NCI-H2171 treated with DMSO at 0.1 percent for 48 hours (cell line): Measurements from ENCODE around the gene NUDT3.
A peak's percentile ranks its signal among the peaks of the same experiment; 100 is the strongest.
"Not testable (repeated sequence)": the region's sequence is repeated elsewhere in the genome, so short reads cannot be mapped to it uniquely, and the experiment has no call there.

Experiments used
- DNase-seq: peaks from one replicate; lab custom pipeline; 2025; lab: John Stamatoyannopoulos, UW

NUDT3 gene

GRCh38 chr6:34393191-34393965 lies 909 bp upstream of the NUDT3 start:
- DNase-seq = no peak

- DNase-seq = peak; percentile 76
Measured at GRCh38 chr6:34391786-34392496, 528 bp downstream of the NUDT3 start.

GRCh38 chr6:34391473-34391785 lies 1.0 kb downstream of the NUDT3 start:
- DNase-seq = no peak

GRCh38 chr6:34390531-34391472 lies 1.7 kb downstream of the NUDT3 start:
- peak; percentile 70 for DNase-seq

GRCh38 chr6:34389034-34389433 lies 3.4 kb downstream of the NUDT3 start:
- DNase-seq = no peak

GRCh38 chr6:34388421-34388820 lies 4.0 kb downstream of the NUDT3 start:
- no peak for DNase-seq

GRCh38 chr6:34386316-34387137 lies 5.9 kb downstream of the NUDT3 start:
- DNase-seq = no peak

- peak; percentile 26 for DNase-seq
Measured at GRCh38 chr6:34385793-34386195, 6.7 kb downstream of the NUDT3 start.

- DNase-seq = no peak
Measured at GRCh38 chr6:34384321-34385153, 7.9 kb downstream of the NUDT3 start.

- DNase-seq = no peak
Measured at GRCh38 chr6:34383656-34384320, 8.7 kb downstream of the NUDT3 start.

- no peak for DNase-seq
Measured at GRCh38 chr6:34383161-34383631, 9.3 kb downstream of the NUDT3 start.

- DNase-seq = no peak
Measured at GRCh38 chr6:34381081-34381480, 11.4 kb downstream of the NUDT3 start.

- no peak for DNase-seq
Measured at GRCh38 chr6:34378470-34378869, 14.0 kb downstream of the NUDT3 start.

- DNase-seq = no peak
Measured at GRCh38 chr6:34377984-34378383, 14.5 kb downstream of the NUDT3 start.

GRCh38 chr6:34377571-34377970 lies 14.9 kb downstream of the NUDT3 start:
- not testable (repeated sequence) for DNase-seq

- DNase-seq = no peak
Measured at GRCh38 chr6:34375833-34376232, 16.6 kb downstream of the NUDT3 start.

- no peak for DNase-seq
Measured at GRCh38 chr6:34374508-34374907, 18.0 kb downstream of the NUDT3 start.

GRCh38 chr6:34374069-34374468 lies 18.4 kb downstream of the NUDT3 start:
- no peak for DNase-seq

- DNase-seq = no peak
Measured at GRCh38 chr6:34373511-34373910, 19.0 kb downstream of the NUDT3 start.

- not testable (repeated sequence) for DNase-seq
Measured at GRCh38 chr6:34371865-34372264, 20.6 kb downstream of the NUDT3 start.
